ENCODE results near the gene ARHGEF10L. TPM values are rescaled to one million over a fixed set of nuclear protein-coding genes. Genes with fewer than 3 reads are reported as not detected.

ARHGEF10L gene
- total and polyA plus RNA-seq, 4 donors = 15.0 to 43.4 (median 24.3) TPM

DNA sequence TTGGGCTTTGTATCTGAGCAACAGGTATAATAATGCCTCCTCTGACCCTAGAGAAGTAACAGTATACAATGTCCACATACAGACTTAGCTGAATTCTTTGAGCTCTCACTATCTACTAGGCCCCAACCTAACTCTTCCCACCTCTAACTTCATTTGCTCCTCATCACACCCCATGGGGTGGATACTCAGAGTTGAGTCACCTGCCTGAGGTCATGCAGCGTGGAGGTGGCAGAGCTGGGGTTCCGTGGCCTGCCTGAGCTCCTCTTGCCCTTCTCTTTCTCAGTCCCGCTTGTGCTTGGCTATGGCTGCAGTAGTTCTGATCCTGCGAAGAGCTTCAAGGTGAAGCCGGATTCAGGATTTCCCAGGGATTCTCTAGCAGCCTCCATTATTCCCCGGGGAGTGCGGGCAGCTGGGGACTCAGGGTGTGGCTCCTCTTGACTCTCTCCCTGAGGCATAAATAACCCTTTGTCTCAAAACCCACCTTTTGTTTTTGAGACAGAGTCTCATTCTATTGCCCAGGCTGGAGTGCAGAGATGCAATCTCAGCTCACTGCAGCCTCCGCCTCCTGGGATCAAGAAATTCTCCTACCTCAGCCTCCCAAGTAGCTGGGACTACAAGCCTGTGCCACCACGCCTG lies 185.7 kb downstream of the ARHGEF10L start:
- Histone ChIP-seq H3K9ac (ENCODE audit: insufficient read depth in 1 of 2, low read length in 2 of 2) (no peak overlapping the region), H3K9me3 (ENCODE audit: control insufficient read depth in 4 of 4, insufficient read depth in 3 of 4, low read length in 3 of 4) (peaks cover 0 to 7% (median 0%) of the 10 kb centered on the region in 4 donors), H3K27me3 (ENCODE audit: control insufficient read depth in 3 of 3, insufficient read depth in 3 of 3, low read length in 2 of 3) (no peaks in the 10 kb centered on the region), H3K4me1 (ENCODE audit: control insufficient read depth in 5 of 5, insufficient read depth in 5 of 5, low read length in 5 of 5) (no peaks in the 10 kb centered on the region), H3K27ac (ENCODE audit: low read depth in 1 of 2, low read length in 1 of 2) (no peak overlapping the region), H3K36me3 (ENCODE audit: control insufficient read depth in 4 of 4, insufficient read depth in 4 of 4, low read length in 4 of 4) (no peaks in the 10 kb centered on the region), H3K4me3 (no peak overlapping the region)
- DNase-seq (no peak), ATAC-seq (ENCODE audit: insufficient read depth, low FRiP score) (no peak)
- TF ChIP-seq, protein P1, sequence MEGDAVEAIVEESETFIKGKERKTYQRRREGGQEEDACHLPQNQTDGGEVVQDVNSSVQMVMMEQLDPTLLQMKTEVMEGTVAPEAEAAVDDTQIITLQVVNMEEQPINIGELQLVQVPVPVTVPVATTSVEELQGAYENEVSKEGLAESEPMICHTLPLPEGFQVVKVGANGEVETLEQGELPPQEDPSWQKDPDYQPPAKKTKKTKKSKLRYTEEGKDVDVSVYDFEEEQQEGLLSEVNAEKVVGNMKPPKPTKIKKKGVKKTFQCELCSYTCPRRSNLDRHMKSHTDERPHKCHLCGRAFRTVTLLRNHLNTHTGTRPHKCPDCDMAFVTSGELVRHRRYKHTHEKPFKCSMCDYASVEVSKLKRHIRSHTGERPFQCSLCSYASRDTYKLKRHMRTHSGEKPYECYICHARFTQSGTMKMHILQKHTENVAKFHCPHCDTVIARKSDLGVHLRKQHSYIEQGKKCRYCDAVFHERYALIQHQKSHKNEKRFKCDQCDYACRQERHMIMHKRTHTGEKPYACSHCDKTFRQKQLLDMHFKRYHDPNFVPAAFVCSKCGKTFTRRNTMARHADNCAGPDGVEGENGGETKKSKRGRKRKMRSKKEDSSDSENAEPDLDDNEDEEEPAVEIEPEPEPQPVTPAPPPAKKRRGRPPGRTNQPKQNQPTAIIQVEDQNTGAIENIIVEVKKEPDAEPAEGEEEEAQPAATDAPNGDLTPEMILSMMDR (IDR thresholded peaks at IDR 0.05; ENCODE audit: control extremely low read depth, extremely low read depth) = no peak
- WGBS, 2 donors = 90% methylated on average over 9 of the region's 9 CpGs

DNA sequence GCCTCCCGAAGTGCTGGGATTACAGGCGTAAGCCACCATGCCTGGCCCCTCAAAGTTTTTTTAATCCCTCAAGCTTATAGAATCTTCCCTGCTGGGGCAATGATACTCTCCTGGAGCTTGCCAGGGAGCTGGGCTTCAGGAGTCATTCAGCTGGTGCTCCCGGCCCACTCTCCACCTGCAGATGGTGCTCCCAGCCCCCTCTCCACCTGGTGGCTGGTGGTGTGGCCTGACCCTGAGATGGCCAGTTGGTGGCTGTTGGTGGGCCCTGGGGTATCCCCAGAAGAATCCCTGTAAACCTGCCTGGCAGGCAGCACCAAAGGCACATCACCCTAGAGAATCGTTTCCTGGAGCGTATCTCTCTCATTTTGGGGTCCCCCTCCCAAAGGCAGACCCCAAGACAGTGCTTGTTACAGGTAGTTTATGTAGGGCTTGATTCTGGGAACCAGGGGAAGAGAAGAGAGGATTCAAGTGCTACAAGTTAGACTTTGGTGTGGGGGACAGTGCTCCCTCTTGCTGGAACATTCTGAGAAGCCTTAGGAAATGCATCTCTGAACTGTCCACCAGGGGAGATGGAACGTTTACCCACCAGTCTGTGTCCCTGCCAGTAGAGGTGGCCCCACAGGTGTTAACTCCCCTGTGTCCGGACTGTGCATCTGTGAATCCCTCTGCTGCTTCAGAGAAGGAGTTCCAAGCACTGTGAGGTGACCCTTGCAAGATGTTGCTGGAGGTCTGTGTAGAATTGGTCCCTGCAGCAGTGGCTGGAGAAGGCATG lies 186.5 kb downstream of the ARHGEF10L start:
- 68 to 74% methylated on average over 7 of the region's 7 CpGs for WGBS, 2 donors
- H3K9me3 ChIP-seq (ENCODE audit: control insufficient read depth in 4 of 4, insufficient read depth in 3 of 4, low read length in 3 of 4) = peaks cover 0 to 7% (median 0%) of the 10 kb centered on the region in 4 donors
- no peak overlapping the region for H3K9ac ChIP-seq (ENCODE audit: insufficient read depth in 1 of 2, low read length in 2 of 2)
- no peaks in the 10 kb centered on the region for H3K36me3 ChIP-seq (ENCODE audit: control insufficient read depth in 4 of 4, insufficient read depth in 4 of 4, low read length in 4 of 4)
- H3K27ac ChIP-seq (ENCODE audit: low read depth in 1 of 2, low read length in 1 of 2) = no peak overlapping the region
- TF ChIP-seq, protein P1 (IDR thresholded peaks at IDR 0.05; ENCODE audit: control extremely low read depth, extremely low read depth) = no peak
- DNase-seq = no peak
- ATAC-seq (ENCODE audit: insufficient read depth, low FRiP score) = no peak
- H3K4me1 ChIP-seq (ENCODE audit: control insufficient read depth in 5 of 5, insufficient read depth in 5 of 5, low read length in 5 of 5) = no peaks in the 10 kb centered on the region
- H3K4me3 ChIP-seq = no peak overlapping the region
- H3K27me3 ChIP-seq (ENCODE audit: control insufficient read depth in 3 of 3, insufficient read depth in 3 of 3, low read length in 2 of 3) = peaks cover 0 to 2% (median 0%) of the 10 kb centered on the region in 3 donors

DNA sequence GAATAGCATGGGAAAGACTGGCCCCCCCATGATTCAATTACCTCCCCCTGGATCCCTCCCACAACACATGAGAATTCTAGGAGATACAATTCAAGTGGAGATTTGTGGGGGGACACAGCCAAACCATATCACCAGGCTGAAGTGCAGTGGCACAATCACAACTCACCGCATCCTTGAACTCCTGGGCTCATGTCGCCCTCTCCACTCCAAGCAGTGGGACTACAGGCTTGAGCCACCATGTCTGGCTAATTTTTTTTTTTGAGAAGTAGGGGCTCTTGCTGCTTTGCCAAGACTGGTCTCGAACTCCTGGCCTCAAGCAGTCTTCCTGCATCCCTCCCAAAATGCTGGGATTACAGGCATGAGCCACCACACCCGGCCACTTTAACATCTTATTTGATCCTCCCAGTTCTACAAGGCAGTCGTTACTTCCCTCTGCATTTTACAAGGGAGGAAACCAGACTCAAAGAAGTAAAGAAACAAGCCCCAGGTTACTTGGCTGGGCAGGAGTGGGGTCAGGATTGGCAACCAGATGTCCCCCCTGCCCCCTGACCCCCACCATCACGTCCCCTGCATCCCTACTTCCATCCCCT lies 188.7 kb downstream of the ARHGEF10L start:
- Histone ChIP-seq H3K27ac (ENCODE audit: low read depth in 1 of 2, low read length in 1 of 2) (no peak overlapping the region), H3K9ac (ENCODE audit: insufficient read depth in 1 of 2, low read length in 2 of 2) (no peak overlapping the region), H3K27me3 (ENCODE audit: control insufficient read depth in 3 of 3, insufficient read depth in 3 of 3, low read length in 2 of 3) (peaks cover 0 to 3% (median 0%) of the 10 kb centered on the region in 3 donors), H3K36me3 (ENCODE audit: control insufficient read depth in 4 of 4, insufficient read depth in 4 of 4, low read length in 4 of 4) (no peaks in the 10 kb centered on the region), H3K4me1 (ENCODE audit: control insufficient read depth in 5 of 5, insufficient read depth in 5 of 5, low read length in 5 of 5) (no peaks in the 10 kb centered on the region), H3K4me3 (no peak overlapping the region), H3K9me3 (ENCODE audit: control insufficient read depth in 4 of 4, insufficient read depth in 3 of 4, low read length in 3 of 4) (peaks cover 0 to 7% (median 0%) of the 10 kb centered on the region in 4 donors)
- WGBS, 2 donors = 79 to 93% methylated on average over 6 of the region's 6 CpGs
- ATAC-seq (ENCODE audit: insufficient read depth, low FRiP score) (no peak), DNase-seq (no peak)
- TF ChIP-seq, protein P1 (IDR thresholded peaks at IDR 0.05; ENCODE audit: control extremely low read depth, extremely low read depth) = no peak

Measured in lung (tissue), 12 donors.